Measurements from ENCODE around the gene TADA3. TPM values are rescaled to one million over a fixed set of nuclear protein-coding genes. Genes with fewer than 3 reads are reported as not detected.

Gene TADA3
- polyA plus RNA-seq, 1 donor = 50.0 TPM

GRCh38 chr3:9765865-9766264, 26.4 kb downstream of the TADA3 start:
- DNase-seq = peak in 1 of 2 donors; percentile 30
- no peaks in the 10 kb centered on the region for H3K9me3 ChIP-seq (ENCODE audit: control insufficient read depth, low read depth, low read length)
- peaks cover 26% of the 10 kb centered on the region for H3K4me1 ChIP-seq (ENCODE audit: control insufficient read depth, insufficient read depth, low read length)
- no peak overlapping the region for H3K4me3 ChIP-seq (ENCODE audit: low read length)
- no CpG with 5 or more reads among the region's 4 CpGs for WGBS (ENCODE audit: insufficient coverage, low lambda C conversion rate)
- H3K36me3 ChIP-seq (ENCODE audit: control insufficient read depth, insufficient read depth, low read length) = peaks cover 37% of the 10 kb centered on the region
- no peak overlapping the region for H3K27ac ChIP-seq (ENCODE audit: low read length)
- H3K27me3 ChIP-seq (ENCODE audit: control insufficient read depth, insufficient read depth, low read length) = no peaks in the 10 kb centered on the region

DNA sequence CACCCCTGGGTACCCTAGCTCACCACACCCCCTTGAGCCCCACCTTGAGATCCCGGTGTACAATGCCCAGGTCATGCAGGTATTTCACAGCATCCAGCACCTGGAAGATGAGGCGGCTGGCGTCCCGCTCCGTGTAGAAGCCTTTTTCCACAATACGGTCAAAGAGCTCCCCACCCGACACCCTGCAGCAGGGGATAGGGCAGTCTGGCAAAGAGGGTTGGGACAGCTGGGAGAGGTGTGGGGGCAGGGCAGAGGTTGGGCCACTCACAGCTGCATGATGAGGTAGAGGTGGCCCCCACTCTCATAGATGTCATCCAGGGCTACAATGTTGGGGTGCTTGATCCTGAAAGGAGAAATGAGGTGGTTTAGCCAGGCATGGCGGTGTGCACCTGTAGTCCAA, 29.4 kb downstream of the TADA3 start:
- peaks cover under 1% of the 10 kb centered on the region for H3K4me1 ChIP-seq (ENCODE audit: control insufficient read depth, insufficient read depth, low read length)
- DNase-seq = no peak
- no CpG with 5 or more reads among the region's 8 CpGs for WGBS (ENCODE audit: insufficient coverage, low lambda C conversion rate)
- no peaks in the 10 kb centered on the region for H3K9me3 ChIP-seq (ENCODE audit: control insufficient read depth, low read depth, low read length)
- H3K27ac ChIP-seq (ENCODE audit: low read length) = no peak overlapping the region
- H3K36me3 ChIP-seq (ENCODE audit: control insufficient read depth, insufficient read depth, low read length) = peaks cover 62% of the 10 kb centered on the region
- H3K4me3 ChIP-seq (ENCODE audit: low read length) = no peak overlapping the region
- no peaks in the 10 kb centered on the region for H3K27me3 ChIP-seq (ENCODE audit: control insufficient read depth, insufficient read depth, low read length)

- no peak for DNase-seq
- no peak overlapping the region for H3K4me3 ChIP-seq (ENCODE audit: low read length)
- no peaks in the 10 kb centered on the region for H3K4me1 ChIP-seq (ENCODE audit: control insufficient read depth, insufficient read depth, low read length)
- WGBS (ENCODE audit: insufficient coverage, low lambda C conversion rate) = 96% methylated on average over 4 of the region's 5 CpGs
- no peak overlapping the region for H3K27ac ChIP-seq (ENCODE audit: low read length)
- peaks cover 65% of the 10 kb centered on the region for H3K36me3 ChIP-seq (ENCODE audit: control insufficient read depth, insufficient read depth, low read length)
- H3K9me3 ChIP-seq (ENCODE audit: control insufficient read depth, low read depth, low read length) = no peaks in the 10 kb centered on the region
- no peaks in the 10 kb centered on the region for H3K27me3 ChIP-seq (ENCODE audit: control insufficient read depth, insufficient read depth, low read length)
These were observed 30.4 kb downstream of the TADA3 start for GRCh38 chr3:9761919-9762318.

DNA sequence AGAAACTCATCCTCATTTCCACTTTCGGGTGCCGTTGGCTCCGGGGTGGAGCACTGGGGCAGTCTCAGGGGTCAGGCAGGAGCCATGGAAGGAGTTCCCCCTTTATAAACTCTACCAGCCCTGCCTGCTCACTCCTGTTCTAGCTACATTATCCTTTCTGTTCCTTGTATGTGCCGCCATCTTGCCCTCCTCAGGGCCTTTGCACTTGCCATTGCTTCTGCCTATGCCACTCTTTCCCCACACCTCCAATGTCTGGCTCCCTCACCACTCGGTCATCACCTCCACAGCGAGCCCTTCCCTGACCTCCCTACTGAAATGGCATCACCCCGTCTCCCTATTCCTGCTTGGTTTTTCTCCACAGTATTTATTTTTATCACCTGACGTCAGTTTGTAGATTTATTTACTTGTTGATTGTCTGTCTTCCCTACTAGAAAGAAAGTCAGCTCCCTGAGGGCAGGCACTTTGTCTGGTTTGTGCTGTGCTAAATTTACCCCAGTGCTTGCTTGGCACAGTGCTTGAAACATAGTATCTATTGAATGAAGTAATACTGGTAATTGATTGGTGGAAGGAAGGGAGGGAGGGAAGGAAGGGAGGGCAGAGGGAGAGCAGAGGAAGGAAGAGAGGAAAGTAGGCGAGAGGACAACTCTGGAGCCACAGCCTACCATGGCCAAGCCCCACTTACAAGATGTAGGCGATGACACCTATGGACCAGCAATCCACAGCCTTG, 31.3 kb downstream of the TADA3 start:
- WGBS (ENCODE audit: insufficient coverage, low lambda C conversion rate) = 95% methylated on average over 4 of the region's 10 CpGs
- no peak overlapping the region for H3K27ac ChIP-seq (ENCODE audit: low read length)
- H3K27me3 ChIP-seq (ENCODE audit: control insufficient read depth, insufficient read depth, low read length) = no peaks in the 10 kb centered on the region
- peaks cover 69% of the 10 kb centered on the region for H3K36me3 ChIP-seq (ENCODE audit: control insufficient read depth, insufficient read depth, low read length)
- H3K4me1 ChIP-seq (ENCODE audit: control insufficient read depth, insufficient read depth, low read length) = no peaks in the 10 kb centered on the region
- no peaks in the 10 kb centered on the region for H3K9me3 ChIP-seq (ENCODE audit: control insufficient read depth, low read depth, low read length)
- H3K4me3 ChIP-seq (ENCODE audit: low read length) = no peak overlapping the region
- no peak for DNase-seq

DNA sequence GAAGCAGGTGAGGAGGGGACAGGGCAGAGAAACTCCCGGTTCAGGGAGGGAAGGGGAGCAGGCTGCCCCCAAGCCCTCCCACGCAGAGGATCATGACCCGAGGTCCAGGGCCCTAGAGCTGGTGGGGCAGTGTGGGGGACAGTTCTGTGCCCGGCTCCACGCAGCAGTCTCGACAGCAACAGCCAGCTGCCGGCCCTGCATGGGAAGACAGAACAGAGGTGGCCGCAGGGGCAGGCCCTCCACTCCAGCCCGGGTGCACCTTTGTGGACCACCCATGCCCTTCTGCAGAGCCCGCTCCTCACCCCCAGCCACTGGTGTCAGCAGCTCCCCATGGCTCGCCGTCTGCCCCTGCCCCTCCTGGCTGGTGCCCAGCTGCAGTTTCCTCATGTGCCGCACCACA, 34.8 kb downstream of the TADA3 start:
- peaks cover 85% of the 10 kb centered on the region for H3K36me3 ChIP-seq (ENCODE audit: control insufficient read depth, insufficient read depth, low read length)
- DNase-seq = no peak
- H3K4me1 ChIP-seq (ENCODE audit: control insufficient read depth, insufficient read depth, low read length) = no peaks in the 10 kb centered on the region
- H3K9me3 ChIP-seq (ENCODE audit: control insufficient read depth, low read depth, low read length) = no peaks in the 10 kb centered on the region
- no peak overlapping the region for H3K4me3 ChIP-seq (ENCODE audit: low read length)
- no peak overlapping the region for H3K27ac ChIP-seq (ENCODE audit: low read length)
- WGBS (ENCODE audit: insufficient coverage, low lambda C conversion rate) = no CpG with 5 or more reads among the region's 13 CpGs
- H3K27me3 ChIP-seq (ENCODE audit: control insufficient read depth, insufficient read depth, low read length) = no peaks in the 10 kb centered on the region

DNA sequence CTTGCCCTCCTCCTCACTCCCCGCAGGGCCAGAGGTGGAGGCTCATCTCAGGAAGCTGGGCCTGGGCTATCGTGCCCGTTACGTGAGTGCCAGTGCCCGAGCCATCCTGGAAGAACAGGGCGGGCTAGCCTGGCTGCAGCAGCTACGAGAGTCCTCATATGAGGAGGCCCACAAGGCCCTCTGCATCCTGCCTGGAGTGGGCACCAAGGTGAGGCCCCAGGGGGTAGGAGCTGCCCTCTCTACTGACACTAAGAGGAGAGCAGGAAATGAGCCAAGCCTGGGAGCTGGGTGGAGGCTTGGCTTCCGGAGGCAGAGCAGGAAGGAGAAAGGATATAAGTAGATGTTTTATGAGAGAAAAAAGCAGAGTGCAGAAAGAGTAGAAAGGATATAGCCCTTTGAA, 37.6 kb downstream of the TADA3 start:
- Histone ChIP-seq H3K27ac (ENCODE audit: low read length) (no peak overlapping the region), H3K9me3 (ENCODE audit: control insufficient read depth, low read depth, low read length) (no peaks in the 10 kb centered on the region), H3K4me1 (ENCODE audit: control insufficient read depth, insufficient read depth, low read length) (no peaks in the 10 kb centered on the region), H3K36me3 (ENCODE audit: control insufficient read depth, insufficient read depth, low read length) (peaks cover 79% of the 10 kb centered on the region), H3K27me3 (ENCODE audit: control insufficient read depth, insufficient read depth, low read length) (no peaks in the 10 kb centered on the region), H3K4me3 (ENCODE audit: low read length) (no peak overlapping the region)
- DNase-seq = no peak
- WGBS (ENCODE audit: insufficient coverage, low lambda C conversion rate) = 40% methylated on average over 1 of the region's 8 CpGs

GRCh38 chr3:9750556-9751411, 41.5 kb downstream of the TADA3 start:
- Histone ChIP-seq H3K4me1 (ENCODE audit: control insufficient read depth, insufficient read depth, low read length) (peaks cover 6% of the 10 kb centered on the region), H3K36me3 (ENCODE audit: control insufficient read depth, insufficient read depth, low read length) (peaks cover 63% of the 10 kb centered on the region), H3K9me3 (ENCODE audit: control insufficient read depth, low read depth, low read length) (no peaks in the 10 kb centered on the region), H3K27ac (ENCODE audit: low read length) (peak overlapping the region; percentile 96), H3K27me3 (ENCODE audit: control insufficient read depth, insufficient read depth, low read length) (no peaks in the 10 kb centered on the region), H3K4me3 (ENCODE audit: low read length) (peak overlapping the region; percentile 87)
- DNase-seq = peak; percentile 82 to 93
- WGBS (ENCODE audit: insufficient coverage, low lambda C conversion rate) = no CpG with 5 or more reads among the region's 17 CpGs

DNA sequence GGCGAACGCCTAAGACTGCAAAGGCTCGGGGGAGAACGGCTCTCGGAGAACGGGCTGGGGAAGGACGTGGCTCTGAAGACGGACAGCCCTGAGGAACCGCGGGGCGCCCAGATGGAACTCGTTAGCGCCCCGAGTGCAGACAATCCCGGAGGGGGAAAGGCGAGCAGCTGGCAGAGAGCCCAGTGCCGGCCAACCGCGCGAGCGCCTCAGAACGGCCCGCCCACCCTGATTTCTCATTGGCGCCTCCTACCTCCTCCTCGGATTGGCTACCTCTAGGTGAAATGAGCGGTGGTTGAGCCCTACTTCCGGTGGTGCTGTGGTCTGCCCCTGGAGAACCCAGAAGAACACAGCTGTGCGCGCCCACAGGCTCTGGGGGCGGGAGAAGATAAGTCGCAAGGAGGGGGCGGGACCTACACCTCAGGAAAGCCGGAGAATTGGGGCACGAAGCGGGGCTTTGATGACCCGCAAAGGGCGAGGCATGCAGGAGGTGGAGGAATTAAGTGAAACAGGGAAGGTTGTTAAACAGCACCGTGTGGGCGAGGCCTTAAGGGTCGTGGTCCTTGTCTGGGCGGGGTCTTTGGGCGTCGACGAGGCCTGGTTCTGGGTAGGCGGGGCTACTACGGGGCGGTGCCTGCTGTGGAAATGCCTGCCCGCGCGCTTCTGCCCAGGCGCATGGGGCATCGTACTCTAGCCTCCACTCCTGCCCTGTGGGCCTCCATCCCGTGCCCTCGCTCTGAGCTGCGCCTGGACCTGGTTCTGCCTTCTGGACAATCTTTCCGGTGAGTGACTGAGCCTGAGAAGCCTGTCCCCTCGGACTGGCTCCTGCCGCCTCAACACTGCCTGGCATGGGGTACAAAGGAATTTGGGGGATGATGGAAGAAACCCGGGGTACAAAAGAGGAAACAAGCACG, 42.4 kb downstream of the TADA3 start, which contains the start of gene OGG1:
OGG1 (plus strand) TSS at position 308 of the 911 bp plus-strand sequence; CDS start at position 643, 335 bp downstream.
- no CpG with 5 or more reads among the region's 60 CpGs for WGBS (ENCODE audit: insufficient coverage, low lambda C conversion rate)
- DNase-seq = peak; percentile 99 to 100
- Histone ChIP-seq H3K4me1 (ENCODE audit: control insufficient read depth, insufficient read depth, low read length) (peaks cover 6% of the 10 kb centered on the region), H3K9me3 (ENCODE audit: control insufficient read depth, low read depth, low read length) (no peaks in the 10 kb centered on the region), H3K36me3 (ENCODE audit: control insufficient read depth, insufficient read depth, low read length) (peaks cover 63% of the 10 kb centered on the region), H3K27ac (ENCODE audit: low read length) (peak within 1 kb of the TSS; percentile 96), H3K27me3 (ENCODE audit: control insufficient read depth, insufficient read depth, low read length) (no peaks in the 10 kb centered on the region), H3K4me3 (ENCODE audit: low read length) (peak within 1 kb of the TSS; percentile 87)

GRCh38 chr3:9749296-9749644, 43.0 kb downstream of the TADA3 start:
- H3K4me3 ChIP-seq (ENCODE audit: low read length) = peak overlapping the region; percentile 87
- WGBS (ENCODE audit: insufficient coverage, low lambda C conversion rate) = no CpG with 5 or more reads among the region's 19 CpGs
- peaks cover 63% of the 10 kb centered on the region for H3K36me3 ChIP-seq (ENCODE audit: control insufficient read depth, insufficient read depth, low read length)
- no peak for DNase-seq
- no peaks in the 10 kb centered on the region for H3K9me3 ChIP-seq (ENCODE audit: control insufficient read depth, low read depth, low read length)
- peak overlapping the region; percentile 96 for H3K27ac ChIP-seq (ENCODE audit: low read length)
- peaks cover 6% of the 10 kb centered on the region for H3K4me1 ChIP-seq (ENCODE audit: control insufficient read depth, insufficient read depth, low read length)
- no peaks in the 10 kb centered on the region for H3K27me3 ChIP-seq (ENCODE audit: control insufficient read depth, insufficient read depth, low read length)

DNA sequence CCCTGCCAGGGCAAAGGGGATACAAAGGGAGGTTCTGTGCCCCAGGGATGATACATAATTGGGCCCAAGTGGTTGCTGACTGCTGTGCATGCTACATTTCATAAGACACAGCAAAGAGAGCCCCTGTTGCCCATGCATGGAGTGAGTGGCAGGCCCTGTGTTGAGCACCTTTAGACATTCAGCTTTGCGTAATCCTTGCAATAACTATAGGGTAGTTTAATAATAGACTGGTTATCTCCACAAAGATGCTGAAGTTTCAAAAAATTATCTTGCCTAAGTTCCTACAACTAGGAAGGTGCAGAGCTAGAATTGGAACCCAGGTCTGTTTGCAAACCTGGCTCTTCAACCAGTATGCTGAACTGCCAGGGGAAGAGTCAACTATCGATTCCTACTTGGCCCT, 44.2 kb downstream of the TADA3 start:
- no peaks in the 10 kb centered on the region for H3K27me3 ChIP-seq (ENCODE audit: control insufficient read depth, insufficient read depth, low read length)
- no peaks in the 10 kb centered on the region for H3K9me3 ChIP-seq (ENCODE audit: control insufficient read depth, low read depth, low read length)
- H3K36me3 ChIP-seq (ENCODE audit: control insufficient read depth, insufficient read depth, low read length) = peaks cover 69% of the 10 kb centered on the region
- WGBS (ENCODE audit: insufficient coverage, low lambda C conversion rate) = no CpG with 5 or more reads among the region's 2 CpGs
- H3K27ac ChIP-seq (ENCODE audit: low read length) = peak overlapping the region; percentile 96
- peaks cover 6% of the 10 kb centered on the region for H3K4me1 ChIP-seq (ENCODE audit: control insufficient read depth, insufficient read depth, low read length)
- no peak overlapping the region for H3K4me3 ChIP-seq (ENCODE audit: low read length)
- peak; percentile 58 to 76 for DNase-seq
